Stimulated activated CD8-positive, alpha-beta memory T cell treated with anti-CD3 and anti-CD28 coated beads, Interleukin-4, amount 100 ng/mL, for 1 hour (primary cell): Measurements from ENCODE around the gene DEFB123.

Experiments
- DNase-seq, 2 donors: peaks; one replicate each; pipeline ENCODE4 v3.0.0-alpha.2; 2020; ENCODE audit warnings: low read depth in 2 of 2, low spot score in 1 of 2

DEFB123 gene

GRCh38 chr20:31473331-31474096, 33.1 kb downstream of the DEFB123 start:
- DNase-seq: no peak

DNA sequence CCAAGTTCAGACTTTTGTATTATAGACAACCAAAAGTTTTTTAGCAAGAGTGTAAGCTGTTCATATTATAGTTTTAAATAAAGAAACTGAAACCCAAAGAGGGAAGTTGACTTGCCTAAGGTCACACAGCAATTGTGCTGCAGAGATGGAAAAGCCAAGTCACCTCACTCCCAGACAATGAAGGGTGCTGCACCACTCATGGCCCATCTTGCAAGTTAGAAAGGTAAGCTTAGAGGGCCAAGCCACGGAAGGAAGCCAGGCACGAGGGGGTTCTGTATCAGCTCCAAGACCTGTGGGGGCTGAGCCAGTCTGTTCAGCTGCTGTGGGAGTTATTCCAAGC, 33.6 kb downstream of the DEFB123 start:
- no peak for DNase-seq

GRCh38 chr20:31474758-31475427, 34.5 kb downstream of the DEFB123 start, which contains the start of the genes DEFB124 and REM1:
Gene DEFB124 (minus strand): TSS chr20:31475127. CDS start chr20:31473013, 2,114 bp downstream.
Gene REM1 (plus strand): TSS chr20:31475288. CDS start chr20:31476446, 1,158 bp downstream.
- no peak for DNase-seq

DNA sequence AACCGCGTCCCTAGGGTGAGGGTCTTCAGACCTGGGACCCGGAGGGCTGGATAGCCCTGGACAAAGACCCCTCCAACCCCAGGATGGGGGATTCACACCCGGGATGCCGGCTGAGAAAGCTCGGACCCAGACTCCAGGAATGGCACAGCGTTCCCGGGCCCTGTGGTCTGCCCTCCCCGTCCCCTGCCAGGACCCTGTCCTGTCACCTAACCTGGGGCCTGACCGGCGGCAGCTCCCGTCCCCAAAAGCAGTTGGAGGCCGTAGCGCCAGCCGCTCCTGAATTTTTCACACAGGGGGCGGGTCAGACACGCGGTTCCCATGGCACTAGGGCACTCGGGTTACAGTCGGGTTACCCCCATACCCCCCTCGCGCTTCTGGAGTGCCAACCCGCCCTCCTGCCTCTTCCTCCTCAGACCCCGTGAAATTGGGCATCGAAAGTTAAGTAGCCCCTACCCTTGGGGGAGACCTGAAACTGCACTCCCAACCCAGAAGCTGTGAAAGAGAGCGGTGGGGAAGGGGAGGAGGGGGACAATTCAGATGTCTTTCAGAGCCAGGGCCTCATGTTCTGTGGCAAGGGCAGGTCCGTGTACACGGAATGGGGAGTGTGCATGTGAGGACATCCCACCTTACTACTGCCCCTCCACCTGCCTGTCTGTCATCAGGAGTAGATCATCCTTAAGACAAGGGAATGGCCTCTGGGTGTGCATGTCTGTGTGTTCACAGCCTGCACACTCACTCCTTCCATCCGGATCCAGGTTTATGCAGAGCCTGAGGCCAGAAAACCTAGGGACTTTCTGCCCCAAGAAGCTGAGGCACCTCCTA, 35.3 kb downstream of the DEFB123 start:
- no peak for DNase-seq

DNA sequence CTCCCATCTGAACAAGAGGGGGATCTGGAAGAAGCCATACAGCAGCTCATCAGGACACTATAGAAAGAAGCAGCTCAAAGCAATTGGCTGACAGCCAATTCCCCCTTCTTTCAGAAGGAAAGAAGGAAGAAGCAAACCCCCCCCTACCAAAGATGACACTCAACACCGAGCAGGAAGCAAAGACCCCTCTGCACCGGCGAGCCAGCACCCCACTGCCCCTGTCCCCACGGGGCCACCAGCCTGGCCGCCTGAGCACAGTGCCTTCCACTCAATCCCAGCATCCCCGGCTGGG, 35.8 kb downstream of the DEFB123 start:
- DNase-seq: no peak

GRCh38 chr20:31476643-31477215, 36.3 kb downstream of the DEFB123 start:
- no peak for DNase-seq

GRCh38 chr20:31484001-31484400, 43.6 kb downstream of the DEFB123 start:
- no peak for DNase-seq

GRCh38 chr20:31485450-31486339, 45.3 kb downstream of the DEFB123 start:
- DNase-seq: no peak

DNA sequence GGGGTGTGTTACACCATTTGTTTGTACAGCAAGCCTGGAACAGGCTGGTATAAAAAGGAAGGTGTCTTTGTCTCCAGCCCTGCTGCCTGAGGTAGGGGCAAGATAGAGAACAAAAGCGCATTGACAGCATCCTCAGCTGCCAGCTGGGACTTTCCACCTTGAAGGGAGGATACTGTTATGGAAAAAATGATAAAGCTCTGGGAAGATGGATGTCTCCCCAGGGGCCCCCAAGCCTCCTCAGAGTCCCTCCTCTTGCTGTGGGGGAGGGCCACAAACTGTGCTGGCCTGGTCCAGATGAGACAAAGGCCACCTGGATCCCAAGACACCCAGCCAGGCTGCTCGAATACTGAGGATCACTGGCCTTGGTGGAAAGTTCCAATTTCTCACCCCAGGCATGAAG, 47.7 kb downstream of the DEFB123 start:
- no peak for DNase-seq

DNA sequence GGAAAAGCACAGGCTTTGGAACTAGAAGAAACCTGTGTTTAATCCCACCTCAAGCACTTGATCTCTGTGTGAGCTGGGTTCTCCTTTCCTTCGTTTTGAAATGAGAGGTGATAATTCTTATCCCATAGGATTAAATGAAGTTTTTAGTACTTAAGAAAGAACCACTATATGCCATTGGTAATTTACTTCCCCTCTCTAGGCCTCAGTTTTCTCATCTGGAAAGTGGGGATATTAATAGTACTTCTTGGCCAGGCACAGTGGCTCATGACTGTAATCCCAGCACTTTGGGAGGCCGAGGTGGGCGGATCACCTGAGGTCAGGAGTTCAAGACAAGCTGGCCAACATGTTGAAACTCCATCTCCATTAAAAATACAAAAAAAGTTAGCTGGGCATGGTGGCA, 48.7 kb downstream of the DEFB123 start:
- no peak for DNase-seq

GRCh38 chr20:31490752-31491151, 50.3 kb downstream of the DEFB123 start:
- DNase-seq: no peak

- no peak for DNase-seq
Measured at GRCh38 chr20:31494131-31494530, 53.7 kb downstream of the DEFB123 start.

GRCh38 chr20:31496761-31497295, 56.4 kb downstream of the DEFB123 start:
- DNase-seq: no peak

- DNase-seq: no peak
Measured at GRCh38 chr20:31497838-31498540, 57.6 kb downstream of the DEFB123 start.
